H9 (cell line): Measurements from ENCODE around the gene SUSD2. TPM values are rescaled to one million over a fixed set of nuclear protein-coding genes. Genes with fewer than 3 reads are reported as not detected.

Source experiments
- DNase-seq: peaks from one replicate; pipeline ENCODE4 v3.0.0-alpha.2; 2017
- H2AFZ ChIP-seq: one replicate; pipeline ENCODE4 v1.6.1; 2013; ENCODE audit warnings: mild to moderate bottlenecking, low read length, control low read depth, moderate library complexity
- H2AK5ac ChIP-seq: 2 replicates; pipeline ENCODE4 v1.6.1; 2013; ENCODE audit warnings: low read length, control low read depth, mixed read lengths; ENCODE audit not compliant: insufficient read length
- H2BK120ac ChIP-seq: one replicate; pipeline ENCODE4 v1.6.1; 2013; ENCODE audit warnings: low read depth, mild to moderate bottlenecking, low read length, control low read depth, inconsistent platforms; ENCODE audit not compliant: poor library complexity, severe bottlenecking
- H2BK12ac ChIP-seq: 2 replicates; pipeline ENCODE4 v1.6.1; 2013; ENCODE audit warnings: low read length, control low read depth, mixed read lengths, low read depth; ENCODE audit not compliant: insufficient read length
- H2BK15ac ChIP-seq: 2 replicates; pipeline ENCODE4 v1.6.1; 2013; ENCODE audit warnings: low read depth, low read length, control low read depth
- H2BK20ac ChIP-seq: one replicate; pipeline ENCODE4 v1.6.1; 2013; ENCODE audit warnings: low read depth, mild to moderate bottlenecking, low read length, control low read depth, inconsistent platforms; ENCODE audit not compliant: poor library complexity, severe bottlenecking
- H2BK5ac ChIP-seq: 2 replicates; pipeline ENCODE4 v1.6.1; 2013; ENCODE audit warnings: low read length, control low read depth, mixed read lengths; ENCODE audit not compliant: insufficient read length
- H3K14ac ChIP-seq: 2 replicates; pipeline ENCODE4 v1.6.1; 2013; ENCODE audit warnings: low read length, control low read depth; ENCODE audit not compliant: insufficient read depth
- H3K18ac ChIP-seq: 2 replicates; pipeline ENCODE4 v1.6.1; 2013; ENCODE audit warnings: low read depth, mild to moderate bottlenecking, mixed read lengths, low read length, control low read depth; ENCODE audit not compliant: insufficient read length
- H3K23ac ChIP-seq: 2 replicates; pipeline ENCODE4 v1.6.1; 2013; ENCODE audit warnings: low read length, control low read depth, mixed read lengths, low read depth; ENCODE audit not compliant: insufficient read length
- H3K23me2 ChIP-seq: 2 replicates; pipeline ENCODE4 v1.6.1; 2013; ENCODE audit warnings: low read depth, mild to moderate bottlenecking, mixed read lengths, low read length, control low read depth; ENCODE audit not compliant: insufficient read length, poor library complexity, severe bottlenecking
- H3K27ac ChIP-seq: 2 replicates; pipeline ENCODE4 v1.5.1; 2013; ENCODE audit warnings: low read length, control low read depth, mixed read lengths, low read depth; ENCODE audit not compliant: insufficient read length
- H3K27me3 ChIP-seq: 2 replicates; pipeline ENCODE4 v1.6.1; 2013; ENCODE audit warnings: low read length, control low read depth, inconsistent platforms; ENCODE audit not compliant: insufficient read depth
- H3K4ac ChIP-seq: 2 replicates; pipeline ENCODE4 v1.6.1; 2013; ENCODE audit warnings: low read depth, mild to moderate bottlenecking, control low read depth, inconsistent platforms, low read length, moderate library complexity
- H3K4me1 ChIP-seq: 2 replicates; pipeline ENCODE4 v1.6.1; 2013; ENCODE audit warnings: low read length, control low read depth, inconsistent platforms; ENCODE audit not compliant: insufficient read depth
- H3K4me2 ChIP-seq: 2 replicates; pipeline ENCODE4 v1.6.1; 2013; ENCODE audit warnings: low read length, control low read depth, mixed read lengths; ENCODE audit not compliant: insufficient read length, insufficient read depth
- H3K56ac ChIP-seq: 2 replicates; pipeline ENCODE4 v1.6.1; 2013; ENCODE audit warnings: low read depth, mild to moderate bottlenecking, mixed read lengths, low read length, control low read depth; ENCODE audit not compliant: insufficient read length
- H3K79me1 ChIP-seq: 2 replicates; pipeline ENCODE4 v1.6.1; 2013; ENCODE audit warnings: low read depth, mild to moderate bottlenecking, moderate library complexity, low read length, control low read depth, inconsistent platforms; ENCODE audit not compliant: insufficient read depth, poor library complexity, severe bottlenecking
- H3K79me2 ChIP-seq: 2 replicates; pipeline ENCODE4 v1.6.1; 2013; ENCODE audit warnings: low read length, control low read depth, inconsistent platforms; ENCODE audit not compliant: insufficient read depth
- H3K9ac ChIP-seq: 2 replicates; pipeline ENCODE4 v1.6.1; 2013; ENCODE audit warnings: low read length, control low read depth, mixed read lengths; ENCODE audit not compliant: insufficient read length; ENCODE audit errors: extremely low read depth
- H3K9me3 ChIP-seq: one replicate; pipeline ENCODE4 v1.6.1; 2013; ENCODE audit warnings: low read depth, low read length, inconsistent platforms; ENCODE audit not compliant: control insufficient read depth
- H3T11ph ChIP-seq: one replicate; pipeline ENCODE4 v1.6.1; 2013; ENCODE audit warnings: mild to moderate bottlenecking, low read length, control low read depth, inconsistent platforms
- H4K20me1 ChIP-seq: one replicate; pipeline ENCODE4 v1.6.1; 2013; ENCODE audit not compliant: control insufficient read depth, insufficient read length, insufficient read depth
- H4K5ac ChIP-seq: 2 replicates; pipeline ENCODE4 v1.6.1; 2013; ENCODE audit warnings: low read depth, mild to moderate bottlenecking, mixed read lengths, low read length, control low read depth; ENCODE audit not compliant: insufficient read length
- H4K8ac ChIP-seq: replicated peaks from 2 replicates; pipeline ENCODE4 v1.6.1; 2013; ENCODE audit warnings: low read length, control low read depth, mixed read lengths, low read depth; ENCODE audit not compliant: insufficient read length
- H4K91ac ChIP-seq: 2 replicates; pipeline ENCODE4 v1.6.1; 2013; ENCODE audit warnings: low read depth, mild to moderate bottlenecking, moderate library complexity, mixed read lengths, low read length, control low read depth; ENCODE audit not compliant: insufficient read length
- H3K27ac Mint-ChIP-seq, 3 experiments: 2 replicates in 2 of 3; 3 replicates in 1 of 3; pipeline ENCODE4 v1.8.0; 2020 to 2021; ENCODE audit warnings: mixed read lengths in 3 of 3, mild to moderate bottlenecking in 1 of 3, moderate library complexity in 1 of 3
- H3K27me3 Mint-ChIP-seq: 2 replicates; pipeline ENCODE4 v1.8.0; 2021; ENCODE audit warnings: low read depth, mild to moderate bottlenecking, moderate library complexity, mixed read lengths
- H3K36me3 Mint-ChIP-seq, 3 experiments: 2 replicates in 2 of 3; 3 replicates in 1 of 3; pipeline ENCODE4 v1.8.0; 2020 to 2021; ENCODE audit warnings: low read depth in 3 of 3, mixed read lengths in 3 of 3; ENCODE audit not compliant: insufficient read depth in 1 of 3
- H3K4me1 Mint-ChIP-seq, 2 experiments: 2 replicates each; pipeline ENCODE4 v1.8.0; 2020; ENCODE audit warnings: mixed read lengths in 2 of 2
- H3K4me3 Mint-ChIP-seq, 2 experiments: 2 replicates in 1 of 2; 3 replicates in 1 of 2; pipeline ENCODE4 v1.8.0; 2020 to 2021; ENCODE audit warnings: mild to moderate bottlenecking in 2 of 2, mixed read lengths in 2 of 2, moderate library complexity in 1 of 2
- H3K9me3 Mint-ChIP-seq, 2 experiments: 2 replicates in 1 of 2; 3 replicates in 1 of 2; pipeline ENCODE4 v1.8.0; 2020; ENCODE audit warnings: mild to moderate bottlenecking in 2 of 2, mixed read lengths in 2 of 2, moderate library complexity in 1 of 2
- CTCF ChIP-seq: fragments of 200-600 bp; sonication (generic); conservative IDR thresholded peaks from 3 replicates; pipeline ENCODE4 v1.8.0; 2021; ENCODE audit warnings: antibody characterized with exemption, mild to moderate bottlenecking
- WGBS: extraction: QIAGEN DNeasy Blood & Tissue Kit; methylation state at CpG from one replicate; pipeline ENCODE4 v1.1.7; 2013; ENCODE audit warnings: missing lambda C conversion rate, low lambda C conversion rate, mixed read lengths; ENCODE audit not compliant: insufficient read length; ENCODE audit errors: extremely low coverage; 5-methylcytosine and 5-hydroxymethylcytosine counted together
- total RNA-seq: library from RNA; stranded (reverse); gene quantifications from 2 replicates; pipeline ENCODE4 v1.2.1, GENCODE V29; 2021

Gene SUSD2
- total RNA-seq, 1 experiment from 2014 or later: 4.2 TPM

- H3K79me1 ChIP-seq: no peaks in the 10 kb centered on the region
- H3K14ac ChIP-seq: no peak overlapping the region
- H3K27ac ChIP-seq: no peak overlapping the region
- Mint-ChIP-seq H3K27me3 (no peaks in the 10 kb centered on the region), H3K36me3 (peaks cover 2 to 31% (median 23%) of the 10 kb centered on the region in 3 experiments; a peak in 6 of 7 replicates), H3K27ac (peak overlapping the region in 2 of 3 experiments; percentile 20 to 75; a peak in 1 of 7 replicates), H3K4me3 (no peak overlapping the region), H3K4me1 (peaks cover 2 to 9% of the 10 kb centered on the region in 2 experiments; a peak in 1 of 4 replicates), H3K9me3 (no peaks in the 10 kb centered on the region; a peak in 2 of 5 replicates)
- H3K79me2 ChIP-seq: no peaks in the 10 kb centered on the region
- no peaks in the 10 kb centered on the region for H3K9me3 ChIP-seq
- H4K8ac ChIP-seq: no peak overlapping the region
- H2AK5ac ChIP-seq: no peak overlapping the region
- H3K56ac ChIP-seq: no peak overlapping the region
- no peak overlapping the region for H2BK5ac ChIP-seq
- H3K18ac ChIP-seq: no peak overlapping the region
- no peak overlapping the region for H2BK20ac ChIP-seq
- H3K27me3 ChIP-seq: no peaks in the 10 kb centered on the region
- H4K91ac ChIP-seq: no peak overlapping the region
- no peak overlapping the region for H2BK12ac ChIP-seq
- no peaks in the 10 kb centered on the region for H4K20me1 ChIP-seq
- peak; percentile 93 for TF ChIP-seq CTCF
- H2BK120ac ChIP-seq: no peak overlapping the region
- no peak overlapping the region for H3T11ph ChIP-seq
- no peaks in the 10 kb centered on the region for H3K23me2 ChIP-seq
- peak; percentile 88 for DNase-seq
- no peak overlapping the region for H3K23ac ChIP-seq
- H4K5ac ChIP-seq: no peak overlapping the region
- H3K4ac ChIP-seq: no peak overlapping the region
- no peak overlapping the region for H2BK15ac ChIP-seq
- no peak overlapping the region for H3K9ac ChIP-seq
- no CpG with 5 or more reads among the region's 11 CpGs for WGBS
- H3K4me2 ChIP-seq: no peak overlapping the region
- no peaks in the 10 kb centered on the region for H3K4me1 ChIP-seq
- H2AFZ ChIP-seq: no peak overlapping the region
Observed at GRCh38 chr22:24175160-24175808, 6.0 kb upstream of the SUSD2 start.
